ENCODE measurements around the gene SIRT4.

The SIRT4 gene

GRCh38 chr12:120278137-120279069 lies 23.7 kb upstream of the SIRT4 start:
- no peak for DNase-seq (ENCODE audit: low read depth)

- no peak for DNase-seq (ENCODE audit: low read depth)
Observed at GRCh38 chr12:120283318-120283717, 18.8 kb upstream of the SIRT4 start.

- DNase-seq (ENCODE audit: low read depth), result no peak
Observed at GRCh38 chr12:120284381-120284780, 17.7 kb upstream of the SIRT4 start.

GRCh38 chr12:120286768-120287490 lies 15.2 kb upstream of the SIRT4 start:
- DNase-seq (ENCODE audit: low read depth), result no peak

- DNase-seq (ENCODE audit: low read depth), result no peak
Observed at GRCh38 chr12:120287491-120287890, 14.6 kb upstream of the SIRT4 start.

- DNase-seq (ENCODE audit: low read depth), result no peak
Observed at GRCh38 chr12:120290609-120291305, 11.4 kb upstream of the SIRT4 start.

- no peak for DNase-seq (ENCODE audit: low read depth)
Observed at GRCh38 chr12:120292411-120292660, 9.8 kb upstream of the SIRT4 start.

- peak; percentile 64 for DNase-seq (ENCODE audit: low read depth)
Observed at GRCh38 chr12:120292661-120293531, 9.2 kb upstream of the SIRT4 start, which contains the start of gene RNU4-1. TSS of gene RNU4-1 (minus strand) at chr12:120293237.

- DNase-seq (ENCODE audit: low read depth), result no peak
Observed at GRCh38 chr12:120314220-120314619, 12.1 kb downstream of the SIRT4 start.

- no peak for DNase-seq (ENCODE audit: low read depth)
Observed at GRCh38 chr12:120316798-120317223, 14.7 kb downstream of the SIRT4 start.

GRCh38 chr12:120317224-120318105 lies 15.3 kb downstream of the SIRT4 start:
- DNase-seq (ENCODE audit: low read depth), result peak; percentile 99

GRCh38 chr12:120321382-120322202 lies 19.5 kb downstream of the SIRT4 start:
- DNase-seq (ENCODE audit: low read depth), result no peak

GRCh38 chr12:120323772-120324171 lies 21.7 kb downstream of the SIRT4 start:
- DNase-seq (ENCODE audit: low read depth), result no peak

GRCh38 chr12:120324841-120325417 lies 22.8 kb downstream of the SIRT4 start:
- no peak for DNase-seq (ENCODE audit: low read depth)

GRCh38 chr12:120327593-120327992 lies 25.5 kb downstream of the SIRT4 start, which contains the start of gene PLA2G1B:
TSS of gene PLA2G1B (minus strand) at chr12:120327779. CDS start at chr12:120327753, 26 bp downstream.
- no peak for DNase-seq (ENCODE audit: low read depth)

GRCh38 chr12:120328228-120328627 lies 26.1 kb downstream of the SIRT4 start:
- no peak for DNase-seq (ENCODE audit: low read depth)

- DNase-seq (ENCODE audit: low read depth), result no peak
Observed at GRCh38 chr12:120331390-120331789, 29.3 kb downstream of the SIRT4 start.

- DNase-seq (ENCODE audit: low read depth), result no peak
Observed at GRCh38 chr12:120332041-120332440, 29.9 kb downstream of the SIRT4 start.

GRCh38 chr12:120332523-120332922 lies 30.4 kb downstream of the SIRT4 start:
- no peak for DNase-seq (ENCODE audit: low read depth)
